Amniotic epithelial cell (primary cell): ENCODE measurements around the gene BCLAF1.
"Not testable (repeated sequence)": the region's sequence is repeated elsewhere in the genome, so short reads cannot be mapped to it uniquely, and the experiment has no call there.

Source experiments
- DNase-seq: peaks from one replicate; pipeline ENCODE4 v3.0.0-alpha.2; 2010; ENCODE audit warnings: low read depth

The BCLAF1 gene

GRCh38 chr6:136309729-136310311 is 20.2 kb upstream of the BCLAF1 start:
- DNase-seq = no peak

DNA sequence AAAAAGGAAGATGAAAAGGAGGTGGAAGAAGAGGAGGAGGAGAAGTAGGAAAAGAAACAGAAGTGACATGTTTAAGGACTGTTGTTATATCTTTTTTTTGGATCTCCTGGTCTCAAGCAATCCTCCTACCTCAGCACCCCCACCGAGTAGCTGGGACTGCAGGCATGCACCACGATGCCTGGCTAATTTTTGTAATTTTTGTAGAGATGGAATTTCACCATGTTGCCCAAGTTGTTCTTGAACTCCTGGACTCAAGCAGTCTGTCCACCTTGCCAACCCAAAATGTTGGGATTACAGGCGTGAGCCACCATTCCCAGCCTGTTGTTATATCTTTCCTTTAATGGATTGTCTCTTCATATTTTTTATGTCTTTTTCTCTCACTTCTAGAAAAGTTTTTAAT is 19.5 kb upstream of the BCLAF1 start:
- no peak for DNase-seq

DNA sequence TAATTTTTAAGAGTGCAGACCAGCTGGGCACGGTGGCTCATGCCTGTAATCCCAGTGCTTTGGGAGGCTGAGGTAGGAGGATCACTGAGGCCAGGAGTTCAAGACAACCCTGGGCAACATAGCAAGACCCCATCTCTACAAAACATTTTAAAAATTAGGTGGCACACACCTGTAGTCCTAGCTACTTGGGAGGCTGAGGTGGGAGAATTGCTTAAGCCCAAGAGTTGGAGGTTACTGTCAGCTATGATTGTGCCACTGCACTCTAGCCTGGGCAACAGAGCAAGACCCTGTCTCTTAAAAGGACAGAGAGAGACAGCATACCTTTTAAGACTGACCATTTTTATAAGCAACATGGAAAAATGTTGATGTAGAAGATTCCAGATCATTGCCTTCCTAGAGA is 18.8 kb upstream of the BCLAF1 start:
- DNase-seq = not testable (repeated sequence)

DNA sequence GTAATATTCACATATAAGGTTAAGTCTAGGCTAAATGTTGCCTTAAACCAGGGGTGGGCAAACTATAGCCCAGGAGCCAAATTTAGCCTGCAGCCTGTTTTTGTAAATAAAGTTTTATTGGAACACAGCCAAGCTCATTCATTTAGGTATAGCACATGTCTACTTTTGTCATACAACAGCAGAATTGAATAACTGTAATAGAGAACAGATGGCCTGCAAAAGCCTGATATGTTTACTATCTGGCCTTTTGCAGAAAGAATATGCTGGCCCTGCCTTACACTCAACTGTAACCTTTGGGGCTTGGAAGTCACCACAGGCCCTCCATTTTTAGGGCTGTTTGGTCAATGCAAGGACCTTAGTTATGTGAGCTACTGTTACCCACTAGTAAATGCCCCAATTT is 17.7 kb upstream of the BCLAF1 start:
- DNase-seq = no peak

DNA sequence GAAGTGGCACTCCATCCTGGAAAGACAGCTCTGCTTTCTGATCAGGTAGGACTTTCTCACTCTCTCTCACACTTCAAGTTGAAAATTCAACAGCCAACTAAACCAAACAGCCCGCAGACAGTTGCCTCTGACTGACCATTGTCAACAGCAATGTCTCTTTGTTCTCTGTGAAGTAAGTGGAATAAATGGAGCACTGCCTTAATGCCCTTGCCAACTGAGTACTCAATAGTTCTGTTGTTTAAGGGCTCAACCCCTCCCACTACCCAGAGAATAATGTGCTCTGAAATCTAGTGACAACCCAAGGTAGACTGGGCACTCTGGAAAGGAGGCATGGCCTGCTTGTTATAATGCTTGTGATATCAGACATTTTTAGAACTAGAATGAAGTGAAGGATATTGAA is 16.8 kb upstream of the BCLAF1 start:
- DNase-seq = no peak

- no peak for DNase-seq
Observed at GRCh38 chr6:136304410-136304809, 14.8 kb upstream of the BCLAF1 start.

GRCh38 chr6:136303516-136303915 is 13.9 kb upstream of the BCLAF1 start:
- no peak for DNase-seq

- no peak for DNase-seq
Observed at GRCh38 chr6:136294621-136295020, 5.0 kb upstream of the BCLAF1 start.

DNA sequence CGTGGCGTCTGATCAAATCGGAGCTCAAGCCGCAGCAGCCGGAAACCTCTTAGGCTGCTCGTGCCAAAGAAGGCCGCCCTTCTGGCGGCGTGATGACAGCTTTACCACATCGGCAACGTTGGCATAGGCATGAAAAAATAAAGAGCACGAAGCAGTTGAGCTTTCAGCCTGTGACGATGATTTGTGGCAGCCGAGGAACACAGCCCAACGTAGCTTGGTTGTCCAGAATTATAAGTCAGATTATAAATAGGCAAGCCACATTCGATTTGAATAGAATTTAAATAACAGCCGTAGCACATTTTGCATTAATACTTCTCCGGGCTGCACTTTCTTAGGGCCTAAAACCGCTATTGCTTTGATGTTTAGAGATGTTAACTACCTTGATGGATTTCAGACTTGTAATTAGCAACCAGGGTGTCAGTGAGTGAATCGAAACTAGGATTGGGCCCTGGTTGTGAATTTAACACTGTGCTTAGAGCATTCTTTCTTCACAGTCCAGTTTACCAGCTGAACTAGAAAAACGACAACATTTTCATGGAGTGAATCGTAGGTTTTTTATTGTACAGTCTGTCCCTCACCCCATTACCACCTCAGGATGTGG is 864 bp upstream of the BCLAF1 start:
- peak; percentile 86 for DNase-seq

GRCh38 chr6:136289327-136289578 is 393 bp downstream of the BCLAF1 start:
- peak; percentile 82 for DNase-seq

GRCh38 chr6:136288566-136289326 is 900 bp downstream of the BCLAF1 start:
- DNase-seq = peak; percentile 97

DNA sequence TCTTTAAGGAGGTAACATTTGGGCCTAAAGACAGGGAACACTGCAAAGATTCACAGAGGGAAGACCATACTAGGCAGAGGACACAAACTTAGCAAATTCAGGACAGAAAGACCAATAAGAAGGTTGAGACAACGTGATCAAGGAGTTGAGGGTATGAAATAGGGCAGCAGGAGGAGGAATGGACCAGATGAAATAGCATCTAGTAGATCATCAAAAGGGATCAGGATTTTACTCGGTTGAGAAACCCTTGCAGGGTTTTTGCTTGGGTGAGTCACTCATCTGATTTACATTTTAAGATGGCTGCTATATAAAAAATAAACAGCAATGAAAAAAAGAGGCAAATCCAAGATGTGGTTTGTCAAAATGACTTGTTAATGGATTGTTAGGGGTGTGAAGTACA is 4.7 kb downstream of the BCLAF1 start:
- peak; percentile 72 for DNase-seq

DNA sequence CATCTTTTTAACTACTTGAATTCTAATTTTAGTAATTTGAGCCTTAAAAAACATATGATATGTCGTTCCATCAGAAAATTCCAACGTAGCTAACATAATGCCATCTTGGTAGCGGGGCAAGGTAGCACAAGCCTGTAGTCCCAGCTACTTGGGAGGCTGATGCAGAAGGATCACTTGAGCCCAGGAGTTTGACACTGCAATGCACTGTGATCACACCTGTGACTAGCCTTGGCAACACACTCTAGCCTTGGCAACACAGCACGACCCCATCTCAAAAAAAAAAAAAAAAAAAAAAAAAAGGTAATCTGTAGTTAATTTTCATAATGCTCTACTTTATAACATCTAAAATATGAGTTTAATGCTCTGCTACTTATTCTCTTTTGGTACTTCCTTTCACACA is 6.7 kb downstream of the BCLAF1 start:
- DNase-seq = no peak

GRCh38 chr6:136280032-136280609 is 9.5 kb downstream of the BCLAF1 start:
- DNase-seq = no peak

GRCh38 chr6:136274062-136274461 is 15.6 kb downstream of the BCLAF1 start:
- peak; percentile 40 for DNase-seq

DNA sequence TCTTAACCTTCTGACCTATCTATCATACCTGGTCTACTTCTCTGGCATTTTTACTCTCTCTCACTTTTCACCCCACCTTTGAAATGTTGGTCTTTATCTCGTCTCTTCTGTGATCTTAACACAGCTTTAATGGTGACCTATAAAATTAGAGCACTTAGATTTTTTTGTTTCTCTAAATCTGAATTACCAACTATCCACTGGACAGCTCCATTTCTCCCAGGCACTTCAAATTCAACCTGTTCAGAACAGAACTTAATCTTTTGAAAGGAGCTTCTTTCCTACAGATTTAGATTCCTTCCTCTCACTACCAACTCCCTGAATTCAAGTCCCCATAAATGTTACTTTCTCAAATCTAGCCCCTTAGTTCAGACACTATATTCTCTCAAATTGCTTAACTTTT is 24.5 kb downstream of the BCLAF1 start:
- DNase-seq = no peak

DNA sequence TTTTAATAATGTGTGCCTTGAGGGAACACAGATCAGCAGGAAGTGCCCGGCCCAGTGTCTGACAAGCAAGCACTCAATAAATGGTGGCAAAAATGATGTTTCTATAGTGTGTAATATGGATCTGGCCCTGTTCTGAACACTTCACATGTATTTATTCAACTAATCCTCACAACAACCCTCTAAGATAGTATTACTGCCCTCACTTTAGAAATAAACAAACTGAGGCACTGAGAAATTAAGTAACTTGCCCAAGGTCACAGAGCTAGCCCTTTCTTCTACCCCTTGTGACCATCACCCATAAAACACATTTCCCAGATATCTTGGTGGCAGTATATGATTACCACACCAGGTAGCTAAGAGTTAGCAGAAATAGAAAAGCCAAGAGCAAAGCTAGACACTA is 26.7 kb downstream of the BCLAF1 start:
- DNase-seq = no peak

DNA sequence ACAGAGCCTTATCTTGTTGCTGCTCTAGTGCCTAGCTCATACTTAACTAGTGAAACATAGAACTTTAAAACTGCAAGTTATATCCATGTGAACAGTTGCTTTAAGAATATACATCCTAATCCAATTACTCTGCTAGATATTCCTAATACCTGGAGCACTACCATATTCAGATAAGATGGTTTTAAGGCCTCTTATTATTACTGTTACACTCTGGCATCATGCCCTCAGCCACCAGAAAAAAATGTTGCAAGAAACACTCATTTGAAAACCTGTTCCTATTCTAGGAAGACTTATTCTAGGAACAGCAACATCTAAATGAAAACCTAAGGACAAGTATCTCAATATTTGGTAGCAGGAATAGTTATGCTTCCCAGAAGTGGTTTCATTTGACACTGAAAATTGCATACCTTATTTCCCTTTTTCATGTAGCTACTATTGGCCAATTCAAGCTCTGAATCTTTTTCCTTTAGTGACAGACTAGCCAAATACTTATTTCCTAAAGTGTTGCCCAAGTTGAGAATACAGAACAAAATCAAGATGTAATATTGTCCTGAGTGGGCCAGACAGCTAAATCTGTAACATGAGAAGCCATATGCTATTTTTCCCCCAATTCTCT is 34.7 kb downstream of the BCLAF1 start:
- DNase-seq = no peak

DNA sequence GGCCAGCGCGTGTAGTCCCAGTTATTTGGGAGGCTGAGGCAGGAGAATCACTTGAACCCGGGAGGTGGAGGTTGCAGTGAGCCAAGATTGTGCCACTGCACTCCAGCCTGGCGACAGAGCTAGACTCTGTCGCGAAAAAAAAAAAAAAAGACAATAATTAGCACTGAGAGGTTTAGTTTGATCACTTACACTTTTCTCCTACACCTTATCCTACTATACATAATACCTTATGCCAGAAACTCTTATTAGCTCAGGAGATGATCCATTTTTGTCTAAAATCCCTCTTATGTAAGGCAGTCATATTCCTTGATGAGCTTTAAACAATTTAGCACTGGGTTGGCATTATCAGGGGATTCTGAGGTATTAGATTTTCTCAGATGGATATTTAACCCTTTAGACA is 35.9 kb downstream of the BCLAF1 start:
- DNase-seq = no peak

DNA sequence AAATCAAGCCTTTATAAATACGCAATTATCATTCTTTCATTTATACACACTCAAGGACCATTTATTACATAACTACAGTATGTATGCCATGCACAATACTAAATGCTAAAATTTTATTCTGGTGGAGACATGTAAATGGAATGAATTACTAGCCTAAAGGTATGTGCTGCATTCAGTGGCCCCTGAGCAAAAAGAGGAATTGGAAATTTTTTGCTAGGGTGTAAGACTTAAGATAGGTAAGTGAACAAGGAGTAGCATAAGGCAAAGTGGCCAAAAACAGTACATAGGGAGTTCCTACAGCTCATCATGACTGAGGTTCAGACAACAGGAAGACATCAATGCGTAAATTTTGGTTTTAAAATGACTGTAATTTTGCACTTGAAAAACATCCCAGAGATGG is 37.2 kb downstream of the BCLAF1 start:
- no peak for DNase-seq

- no peak for DNase-seq
Observed at GRCh38 chr6:136251394-136251793, 38.3 kb downstream of the BCLAF1 start.

DNA sequence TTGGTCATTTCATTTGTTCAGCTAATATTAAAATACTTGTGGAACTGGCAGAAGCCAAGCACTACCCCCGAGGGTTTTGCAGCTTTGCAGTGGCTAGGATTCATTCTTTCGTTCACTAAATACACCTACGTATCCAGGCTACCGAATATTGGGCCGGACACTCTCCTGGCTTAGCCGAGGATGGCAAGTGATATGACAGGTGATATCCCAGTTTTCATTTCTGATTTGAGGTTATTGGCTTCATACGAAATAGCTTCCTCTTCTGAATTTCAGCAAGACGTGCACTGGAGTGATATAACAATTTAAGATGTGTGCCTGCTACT is 39.0 kb downstream of the BCLAF1 start:
- DNase-seq = no peak
